K562 (cell line): ENCODE data around the gene RNF150. TPM values are rescaled to one million over a fixed set of nuclear protein-coding genes. Genes with fewer than 3 reads are reported as not detected.

Source experiments
- ATAC-seq: fragments of 200-7000 bp; cut with Tn5 transposase; 3 replicates; pipeline ENCODE4 v1.9.1; 2020; ENCODE audit warnings: moderate library complexity
- BruUV-seq: library from RNA; stranded (reverse); fragments of 400-500 nt; replicated peaks from 2 replicates; lab custom pipeline; 2021; lab: Mats Ljungman, UMichigan
- CTCF ChIA-PET: fragments of 300-600 bp; formaldehyde crosslinking; extraction: SDS; loops from one replicate; lab custom pipeline; 2021; ENCODE audit warnings: low intra/inter-chr PET ratio; lab: Yijun Ruan, JAX
- POLR2A ChIA-PET: fragments of 300-600, 350-650 bp; sonication (Branson Sonifier 250); formaldehyde crosslinking; extraction: SDS; loops from one replicate; lab custom pipeline; 2021; ENCODE audit warnings: antibody characterized with exemption, inconsistent platforms; lab: Yijun Ruan, JAX
- DNase-seq, 4 experiments: peaks; one replicate each; pipeline versions ENCODE4 v3.0.0 to v3.0.0-alpha.2; 2011 to 2018; ENCODE audit warnings: low spot score in 3 of 4, mixed read lengths in 3 of 4; ENCODE audit errors: extremely low read depth in 1 of 4
- FAIRE-seq: peaks from 2 replicates; lab custom pipeline; 2011; peaks lifted over from hg19 to GRCh38; lab: Jason Lieb, UNC
- H2AFZ ChIP-seq: 2 replicates; pipeline ENCODE4 v1.6.0; 2011; ENCODE audit warnings: low read depth, low read length, control low read depth, inconsistent platforms
- H3K27ac ChIP-seq: fragments of 200-600 bp; 3 replicates; pipeline ENCODE4 v1.8.0; 2011; ENCODE audit warnings: low read depth, mild to moderate bottlenecking, control low read depth, inconsistent platforms, low read length, moderate library complexity, mixed read lengths; ENCODE audit errors: extremely low read depth
- H3K27me3 ChIP-seq, 2 experiments: fragments of 300-600 bp in 1 of 2; 2 replicates in 1 of 2; 3 replicates in 1 of 2; pipeline versions ENCODE4 v1.6.0 to v1.8.0; 2011; ENCODE audit warnings: inconsistent platforms in 2 of 2, low read length in 2 of 2, mild to moderate bottlenecking in 1 of 2, mixed read lengths in 1 of 2, moderate library complexity in 1 of 2; ENCODE audit not compliant: control insufficient read depth in 2 of 2, insufficient read depth in 2 of 2
- H3K36me3 ChIP-seq: fragments of 300-600 bp; 3 replicates; pipeline ENCODE4 v1.8.0; 2011; ENCODE audit warnings: mild to moderate bottlenecking, low read length, inconsistent platforms; ENCODE audit not compliant: control insufficient read depth, insufficient read depth
- H3K4me1 ChIP-seq, 2 experiments: fragments of 200-600 bp in 1 of 2; replicated peaks in 1 of 2; 2 replicates in 1 of 2; 3 replicates in 1 of 2; pipeline versions ENCODE4 v1.5.1 to v1.8.0; 2011; ENCODE audit warnings: inconsistent platforms in 2 of 2, low read length in 2 of 2, mild to moderate bottlenecking in 1 of 2, mixed read lengths in 1 of 2, moderate library complexity in 1 of 2; ENCODE audit not compliant: control insufficient read depth in 2 of 2, insufficient read depth in 2 of 2
- H3K4me2 ChIP-seq: 2 replicates; pipeline ENCODE4 v1.6.1; 2011; ENCODE audit warnings: low read length, control low read depth, inconsistent platforms, mixed read lengths; ENCODE audit not compliant: insufficient read depth
- H3K4me3 ChIP-seq: fragments of 200-600 bp; sonication (generic), shearing (Covaris generic); 2 replicates; pipeline ENCODE4 v1.5.1; 2016; ENCODE audit warnings: control low read depth, inconsistent platforms
- H3K79me2 ChIP-seq: fragments of 200-600 bp; 3 replicates; pipeline ENCODE4 v1.8.0; 2011; ENCODE audit warnings: low read length, inconsistent platforms; ENCODE audit not compliant: control insufficient read depth, insufficient read depth
- H3K9ac ChIP-seq, 2 experiments: 2 replicates each; pipeline versions ENCODE4 v1.6.0 to v1.6.1; 2011; ENCODE audit warnings: low read depth in 2 of 2, low read length in 2 of 2, control low read depth in 1 of 2, inconsistent platforms in 1 of 2, mild to moderate bottlenecking in 1 of 2, mixed read lengths in 1 of 2; ENCODE audit not compliant: insufficient read depth in 1 of 2
- H3K9me1 ChIP-seq: one replicate; pipeline ENCODE4 v1.6.0; 2011; ENCODE audit warnings: inconsistent platforms, mild to moderate bottlenecking, low read length, moderate library complexity; ENCODE audit not compliant: control insufficient read depth, insufficient read depth
- H3K9me3 ChIP-seq: replicated peaks from 2 replicates; pipeline ENCODE4 v1.5.1; 2011; ENCODE audit warnings: low read depth, low read length, inconsistent platforms; ENCODE audit not compliant: control insufficient read depth, insufficient read depth
- H4K20me1 ChIP-seq: replicated peaks from 2 replicates; pipeline ENCODE4 v1.6.1; 2011; ENCODE audit warnings: low read length, inconsistent platforms, mixed read lengths; ENCODE audit not compliant: control insufficient read depth, insufficient read depth
- BRD9 ChIP-seq: fragments of 450-650 bp; IDR thresholded peaks from 2 replicates; pipeline ENCODE4 v1.6.1; 2018; ENCODE audit warnings: low read depth; ENCODE audit not compliant: partially characterized antibody
- U2AF1 ChIP-seq: fragments of 200-400 bp; formaldehyde crosslinking; optimal IDR thresholded peaks from 2 replicates; pipeline ENCODE3; 2017; ENCODE audit warnings: mild to moderate bottlenecking, low read depth, low read length, moderate library complexity
- ZBTB1 ChIP-seq: sonication (generic); formaldehyde crosslinking; IDR thresholded peaks from 2 replicates; pipeline ENCODE4 v1.8.1; 2023; ENCODE audit warnings: missing genetic modification reagents, low read depth, mild to moderate bottlenecking, borderline replicate concordance
- ZNF324 ChIP-seq: fragments of 250-450 bp; sonication (Bioruptor Pico); IDR thresholded peaks from 2 replicates; pipeline ENCODE4 v1.4.0; 2020; ENCODE audit warnings: mild to moderate bottlenecking
- ZSCAN32 ChIP-seq: fragments of 450-650 bp; formaldehyde crosslinking; IDR thresholded peaks from 2 replicates; pipeline ENCODE4 v1.4.0; 2020; ENCODE audit warnings: mild to moderate bottlenecking, moderate library complexity
- WGBS: fragments of 100-300 bp; shearing (Covaris generic); methylation state at CpG from one replicate; pipeline ENCODE4 v1.1.6; 2016; ENCODE audit warnings: low coverage, mixed read lengths; ENCODE audit not compliant: insufficient coverage; ENCODE audit errors: missing lambda C conversion rate; 5-methylcytosine and 5-hydroxymethylcytosine counted together
- in situ Hi-C: fragments of 300-500 bp; cut with MboI; formaldehyde crosslinking; loops from 4 replicates; pipeline ENCODE4 v1.15.0; 2018; ENCODE audit warnings: inconsistent platforms, mixed read lengths
- intact Hi-C: fragments of 100-400 bp; cut with micrococcal nuclease; formaldehyde crosslinking; loops from 2 replicates; pipeline ENCODE4 v1.14.2; 2022
- polyA plus RNA-seq, 8 experiments: library from polyadenylated mRNA; depleted of rRNA in 4 of 8; stranded (reverse) in 5 of 8; unstranded in 3 of 8; fragments of >200 nt; fragmentation: Nextera tagmentation in 2 of 8; fragmentation: Illumina TruSeq in 1 of 8; extraction: Ambion mirVana in 2 of 8; extraction: Trizol in 1 of 8; gene quantifications; 2 replicates each; pipeline versions ENCODE4 v1.2.1 to v1.2.3, GENCODE V29; 2011 to 2014; ENCODE audit warnings: inconsistent platforms in 1 of 8, missing spikeins in 1 of 8
- total RNA-seq, 7 experiments: library from RNA; depleted of rRNA in 6 of 7; stranded (reverse); fragments of >200 nt in 6 of 7; fragmentation: Illumina TruSeq in 2 of 7; extraction: Trizol in 2 of 7; gene quantifications; 2 replicates each; pipeline versions ENCODE4 v1.2.1 to v1.2.3, GENCODE V29; 2011 to 2021; ENCODE audit warnings: low replicate concordance in 1 of 7
- TF ChIP-seq, protein P1 (sequence below): sonication (generic); formaldehyde crosslinking; IDR thresholded peaks from 2 replicates; pipeline ENCODE4 v1.8.1; 2023; ENCODE audit warnings: mild to moderate bottlenecking, missing genetic modification reagents
- TF ChIP-seq, protein P2 (sequence below): fragments of 450-650 bp; IDR thresholded peaks from 2 replicates; pipeline ENCODE4 v1.6.1; 2016; ENCODE audit warnings: missing biosample characterization, missing genetic modification characterization

RNF150 gene
- total and polyA plus RNA-seq, 9 of the 15 experiments (the other 6 are each of a cell fraction or from before 2014, with no cell fraction given) = 0.09 TPM; not detected in 8

DNA sequence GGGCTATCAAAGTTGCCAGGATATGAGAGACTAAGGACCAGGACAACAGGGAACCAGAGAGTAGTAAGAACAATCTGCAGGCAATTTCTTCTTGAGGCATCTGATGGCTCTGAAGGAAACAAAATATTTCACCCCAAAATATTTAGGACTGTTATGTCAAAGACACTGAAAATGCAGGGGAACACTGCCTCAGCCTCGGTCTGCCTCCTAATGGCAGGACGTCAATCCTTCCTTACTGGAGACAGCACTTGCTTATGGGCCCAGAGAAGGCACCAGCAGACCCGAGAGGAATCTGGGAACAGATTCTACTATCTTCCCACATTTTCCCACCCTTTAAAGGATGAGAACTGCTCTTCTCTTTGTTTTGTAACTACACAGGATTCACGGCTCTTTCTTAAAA, 23.3 kb downstream of the RNF150 start:
- no TSS peak for BruUV-seq
- intact Hi-C loops (no loop called here), in situ Hi-C loops (no loop called here)
- WGBS = 0% methylated on average over 4 of the region's 4 CpGs
- Histone ChIP-seq H3K9ac (no peak overlapping the region), H3K27ac (no peak overlapping the region), H3K9me3 (no peaks in the 10 kb centered on the region), H2AFZ (no peak overlapping the region), H4K20me1 (no peaks in the 10 kb centered on the region), H3K4me3 (no peak overlapping the region), H3K79me2 (no peaks in the 10 kb centered on the region), H3K9me1 (no peaks in the 10 kb centered on the region), H3K4me1 (no peaks in the 10 kb centered on the region), H3K4me2 (no peak overlapping the region), H3K36me3 (no peaks in the 10 kb centered on the region), H3K27me3 (no peaks in the 10 kb centered on the region)
- no peak for TF ChIP-seq BRD9
- no peak for TF ChIP-seq U2AF1
- POLR2A ChIA-PET = no interaction called here
- CTCF ChIA-PET = no interaction called here
- FAIRE-seq (no peak), ATAC-seq (no peak), DNase-seq (no peak)

DNA sequence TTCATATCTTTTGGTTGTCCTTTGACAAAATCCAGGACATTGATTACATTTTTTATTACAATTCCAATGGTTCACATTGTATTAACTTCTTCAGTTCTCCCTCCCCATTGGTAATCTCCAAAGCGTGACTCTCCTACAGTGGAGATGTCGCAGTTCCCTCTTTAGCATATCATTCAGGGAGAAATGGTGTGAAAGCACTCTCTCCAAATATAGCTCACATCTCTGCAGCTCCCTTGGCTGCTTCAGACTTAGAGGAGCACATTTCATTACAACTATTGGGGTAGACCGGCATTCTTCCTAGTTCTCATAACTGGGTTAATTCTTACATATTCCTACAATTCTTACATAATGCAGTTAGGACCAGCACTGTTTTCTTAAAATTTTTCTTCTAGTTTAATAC, 25.3 kb downstream of the RNF150 start:
- no peaks in the 10 kb centered on the region for H3K9me3 ChIP-seq
- no peak overlapping the region for H3K4me3 ChIP-seq
- no peaks in the 10 kb centered on the region for H3K36me3 ChIP-seq
- H3K9me1 ChIP-seq = no peaks in the 10 kb centered on the region
- no peak overlapping the region for H3K4me2 ChIP-seq
- no peaks in the 10 kb centered on the region for H4K20me1 ChIP-seq
- H3K4me1 ChIP-seq = no peaks in the 10 kb centered on the region
- H3K27ac ChIP-seq = no peak overlapping the region
- ChIA-PET POLR2A (no interaction called here), CTCF (no interaction called here)
- 3% methylated on average over 3 of the region's 3 CpGs for WGBS
- no TSS peak for BruUV-seq
- ATAC-seq (no peak), FAIRE-seq (no peak), DNase-seq (no peak)
- TF ChIP-seq, protein P1, sequence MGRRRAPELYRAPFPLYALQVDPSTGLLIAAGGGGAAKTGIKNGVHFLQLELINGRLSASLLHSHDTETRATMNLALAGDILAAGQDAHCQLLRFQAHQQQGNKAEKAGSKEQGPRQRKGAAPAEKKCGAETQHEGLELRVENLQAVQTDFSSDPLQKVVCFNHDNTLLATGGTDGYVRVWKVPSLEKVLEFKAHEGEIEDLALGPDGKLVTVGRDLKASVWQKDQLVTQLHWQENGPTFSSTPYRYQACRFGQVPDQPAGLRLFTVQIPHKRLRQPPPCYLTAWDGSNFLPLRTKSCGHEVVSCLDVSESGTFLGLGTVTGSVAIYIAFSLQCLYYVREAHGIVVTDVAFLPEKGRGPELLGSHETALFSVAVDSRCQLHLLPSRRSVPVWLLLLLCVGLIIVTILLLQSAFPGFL (CRISPR knock-in tag) = no peak
- TF ChIP-seq ZSCAN32 (CRISPR knock-in tag) (no peak), ZNF324 (CRISPR knock-in tag) (no peak), ZBTB1 (CRISPR knock-in tag) (no peak)
- TF ChIP-seq, protein P2, sequence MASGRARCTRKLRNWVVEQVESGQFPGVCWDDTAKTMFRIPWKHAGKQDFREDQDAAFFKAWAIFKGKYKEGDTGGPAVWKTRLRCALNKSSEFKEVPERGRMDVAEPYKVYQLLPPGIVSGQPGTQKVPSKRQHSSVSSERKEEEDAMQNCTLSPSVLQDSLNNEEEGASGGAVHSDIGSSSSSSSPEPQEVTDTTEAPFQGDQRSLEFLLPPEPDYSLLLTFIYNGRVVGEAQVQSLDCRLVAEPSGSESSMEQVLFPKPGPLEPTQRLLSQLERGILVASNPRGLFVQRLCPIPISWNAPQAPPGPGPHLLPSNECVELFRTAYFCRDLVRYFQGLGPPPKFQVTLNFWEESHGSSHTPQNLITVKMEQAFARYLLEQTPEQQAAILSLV (tag) = no peak
- intact Hi-C loops (no loop called here), in situ Hi-C loops (no loop called here)
- no peaks in the 10 kb centered on the region for H3K27me3 ChIP-seq
- H2AFZ ChIP-seq = no peak overlapping the region
- no peak overlapping the region for H3K9ac ChIP-seq
- H3K79me2 ChIP-seq = no peaks in the 10 kb centered on the region
